ENCODE results near the gene IFT43. TPM values are rescaled to one million over a fixed set of nuclear protein-coding genes. Genes with fewer than 3 reads are reported as not detected.

IFT43 gene
- total RNA-seq, 1 experiment from 2014 or later = 20.3 TPM

GRCh38 chr14:76125511-76125910 lies 139.9 kb downstream of the IFT43 start:
- TF ChIP-seq CTCF (conservative IDR thresholded peaks at IDR 0.05; ENCODE audit: low read depth, low read length) = no peak
- no peak for TF ChIP-seq EZH2 (IDR thresholded peaks at IDR 0.05; ENCODE audit: borderline replicate concordance, low read depth, low read length, poor library complexity, severe bottlenecking)
- H3K9me3 ChIP-seq (ENCODE audit: low read depth, low read length, poor library complexity, severe bottlenecking) = no peaks in the 10 kb centered on the region
- no peaks in the 10 kb centered on the region for H3K4me1 ChIP-seq (ENCODE audit: insufficient read depth, low read length, poor library complexity, severe bottlenecking)
- DNase-seq (ENCODE audit: low spot score) = no peak
- ChIA-PET CTCF (no interaction called here), POLR2A (ENCODE audit: low non-redundant PET) (interaction anchor here (0.8 kb wide), 1 partner anchor 420 kb away, joined by 3 read pairs; no protein-coding TSS in a partner anchor)
- BruUV-seq (replicated peaks) = no TSS peak
- peaks cover 12% of the 10 kb centered on the region for H3K27me3 ChIP-seq (replicated peaks; ENCODE audit: insufficient read depth, low read depth, low read length, poor library complexity)
- H3K4me3 ChIP-seq (ENCODE audit: low read depth, low read length, poor library complexity, severe bottlenecking) = no peak overlapping the region
- H3K36me3 ChIP-seq (ENCODE audit: insufficient read depth, low read length, poor library complexity, severe bottlenecking) = no peaks in the 10 kb centered on the region
- intact Hi-C loops (cut with micrococcal nuclease; ENCODE audit: unreplicated experiment) = no loop called here
- H3K27ac ChIP-seq (ENCODE audit: low read depth, low read length, poor library complexity, severe bottlenecking) = no peak overlapping the region

DNA sequence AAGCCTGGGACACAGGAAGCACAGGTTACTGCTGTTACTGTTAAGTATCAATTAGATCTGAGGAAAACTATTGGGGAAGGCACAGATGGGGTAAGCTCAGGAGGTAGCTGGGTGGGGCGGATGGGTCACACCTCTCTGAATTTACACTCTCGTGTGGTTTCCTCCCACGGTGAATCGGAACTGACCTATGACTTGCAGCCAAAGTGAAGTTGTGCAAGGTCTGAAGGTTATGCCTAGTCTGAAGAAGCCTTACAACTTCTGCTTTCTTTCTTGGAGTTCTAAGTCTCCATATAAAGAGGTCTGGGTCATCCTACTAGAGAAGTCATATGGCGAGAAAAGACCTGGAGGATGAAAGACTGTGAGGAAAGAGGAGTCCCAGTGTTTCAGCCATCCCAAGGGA lies 140.5 kb downstream of the IFT43 start:
- TF ChIP-seq EZH2 (IDR thresholded peaks at IDR 0.05; ENCODE audit: borderline replicate concordance, low read depth, low read length, poor library complexity, severe bottlenecking) (no peak), CTCF (conservative IDR thresholded peaks at IDR 0.05; ENCODE audit: low read depth, low read length) (no peak)
- no peak for DNase-seq (ENCODE audit: low spot score)
- no peak overlapping the region for H3K27ac ChIP-seq (ENCODE audit: low read depth, low read length, poor library complexity, severe bottlenecking)
- H3K9me3 ChIP-seq (ENCODE audit: low read depth, low read length, poor library complexity, severe bottlenecking) = no peaks in the 10 kb centered on the region
- ChIA-PET POLR2A (ENCODE audit: low non-redundant PET) (interaction anchor here (0.8 kb wide), 1 partner anchor 419 kb away, joined by 3 read pairs; no protein-coding TSS in a partner anchor), CTCF (no interaction called here)
- no TSS peak for BruUV-seq (replicated peaks)
- H3K4me3 ChIP-seq (ENCODE audit: low read depth, low read length, poor library complexity, severe bottlenecking) = no peak overlapping the region
- H3K27me3 ChIP-seq (replicated peaks; ENCODE audit: insufficient read depth, low read depth, low read length, poor library complexity) = peaks cover 18% of the 10 kb centered on the region
- H3K36me3 ChIP-seq (ENCODE audit: insufficient read depth, low read length, poor library complexity, severe bottlenecking) = no peaks in the 10 kb centered on the region
- intact Hi-C loops (cut with micrococcal nuclease; ENCODE audit: unreplicated experiment) = no loop called here
- H3K4me1 ChIP-seq (ENCODE audit: insufficient read depth, low read length, poor library complexity, severe bottlenecking) = no peaks in the 10 kb centered on the region

DNA sequence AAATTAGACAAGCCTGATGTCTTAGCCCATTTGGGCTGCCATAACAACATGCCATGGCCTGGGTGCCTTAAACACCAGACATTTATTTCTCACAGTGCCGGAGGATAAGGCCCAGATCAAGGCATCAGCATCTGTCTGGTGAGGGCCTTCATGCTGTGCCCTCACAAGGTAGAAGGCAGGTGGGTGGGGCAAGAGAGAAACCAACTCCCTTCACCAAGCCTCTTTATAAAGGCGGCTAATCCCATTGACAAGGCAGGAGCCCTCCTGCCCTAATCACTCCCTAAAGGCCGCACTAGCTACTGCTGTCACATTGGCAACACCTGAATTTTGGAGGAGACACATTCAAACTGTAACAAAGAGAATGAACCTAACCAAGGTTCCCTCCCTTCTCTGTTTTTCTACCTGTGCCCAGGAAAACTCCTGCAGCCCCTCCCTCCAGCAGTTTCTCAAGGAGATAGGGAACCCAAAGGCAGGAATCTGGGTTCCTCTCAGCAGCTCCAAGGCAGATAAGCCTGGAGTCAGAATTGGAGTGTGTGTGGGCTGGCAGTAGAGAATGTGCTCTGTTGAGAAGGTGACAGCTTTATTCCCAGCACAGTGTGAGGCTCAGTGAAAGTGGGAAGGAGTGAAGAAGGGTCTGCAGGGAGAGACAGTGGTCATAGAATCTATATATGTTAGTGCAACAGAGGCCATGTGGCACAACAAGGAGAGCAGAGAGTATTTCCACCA lies 144.5 kb downstream of the IFT43 start:
- TF ChIP-seq CTCF (conservative IDR thresholded peaks at IDR 0.05; ENCODE audit: low read depth, low read length) = no peak
- TF ChIP-seq EZH2 (IDR thresholded peaks at IDR 0.05; ENCODE audit: borderline replicate concordance, low read depth, low read length, poor library complexity, severe bottlenecking) = no peak
- POLR2A ChIA-PET (ENCODE audit: low non-redundant PET) = no interaction called here
- Histone ChIP-seq H3K9me3 (ENCODE audit: low read depth, low read length, poor library complexity, severe bottlenecking) (no peaks in the 10 kb centered on the region), H3K27me3 (replicated peaks; ENCODE audit: insufficient read depth, low read depth, low read length, poor library complexity) (peaks cover 55% of the 10 kb centered on the region), H3K4me3 (ENCODE audit: low read depth, low read length, poor library complexity, severe bottlenecking) (no peak overlapping the region), H3K36me3 (ENCODE audit: insufficient read depth, low read length, poor library complexity, severe bottlenecking) (no peaks in the 10 kb centered on the region), H3K4me1 (ENCODE audit: insufficient read depth, low read length, poor library complexity, severe bottlenecking) (no peaks in the 10 kb centered on the region), H3K27ac (ENCODE audit: low read depth, low read length, poor library complexity, severe bottlenecking) (no peak overlapping the region)
- no peak for DNase-seq (ENCODE audit: low spot score)
- intact Hi-C loops (cut with micrococcal nuclease; ENCODE audit: unreplicated experiment) = no loop called here
- CTCF ChIA-PET = no interaction called here
- no TSS peak for BruUV-seq (replicated peaks)
